DOHH2 (cell line): Measurements from ENCODE around the gene KRT5.

Experiments
- H3F3A ChIP-seq: fragments of 200-600 bp; sonication (generic), shearing (Covaris generic); 2 replicates; pipeline ENCODE4 v1.6.0; 2016; ENCODE audit warnings: antibody characterized with exemption, mild to moderate bottlenecking; ENCODE audit not compliant: control insufficient read depth, insufficient read depth
- H3K27ac ChIP-seq: fragments of 200-600 bp; sonication (generic); 2 replicates; pipeline ENCODE4 v1.5.1; 2014; ENCODE audit warnings: low read depth, mild to moderate bottlenecking, low read length, moderate library complexity
- H3K27me3 ChIP-seq: fragments of 200-600 bp; sonication (generic); 2 replicates; pipeline ENCODE4 v1.6.1; 2014; ENCODE audit warnings: mild to moderate bottlenecking, low read length, mixed read lengths; ENCODE audit not compliant: control insufficient read depth
- H3K36me3 ChIP-seq: fragments of 200-600 bp; sonication (generic); 2 replicates; pipeline ENCODE4 v1.6.1; 2014; ENCODE audit warnings: mild to moderate bottlenecking, low read length, moderate library complexity, mixed read lengths; ENCODE audit not compliant: control insufficient read depth
- H3K4me1 ChIP-seq: fragments of 200-600 bp; sonication (generic); 2 replicates; pipeline ENCODE4 v1.6.1; 2014; ENCODE audit warnings: mild to moderate bottlenecking, low read length, mixed read lengths; ENCODE audit not compliant: control insufficient read depth
- H3K4me2 ChIP-seq: fragments of 200-600 bp; sonication (generic); 2 replicates; pipeline ENCODE4 v1.6.0; 2014; ENCODE audit warnings: mild to moderate bottlenecking, low read length, moderate library complexity
- H3K4me3 ChIP-seq: fragments of 200-600 bp; sonication (generic); 2 replicates; pipeline ENCODE4 v1.5.1; 2014; ENCODE audit warnings: mild to moderate bottlenecking, low read length, mixed read lengths
- H3K79me2 ChIP-seq: fragments of 200-600 bp; sonication (generic); 2 replicates; pipeline ENCODE4 v1.6.1; 2014; ENCODE audit warnings: mild to moderate bottlenecking, low read length, mixed read lengths; ENCODE audit not compliant: control insufficient read depth
- H3K9me2 ChIP-seq: fragments of 200-600 bp; sonication (generic); replicated peaks from 2 replicates; pipeline ENCODE4 v1.6.1; 2014; ENCODE audit warnings: mild to moderate bottlenecking, low read length, mixed read lengths; ENCODE audit not compliant: control insufficient read depth
- H3K9me3 ChIP-seq: fragments of 200-600 bp; sonication (generic); 2 replicates; pipeline ENCODE4 v1.6.1; 2014; ENCODE audit warnings: antibody characterized with exemption, low read length, mixed read lengths; ENCODE audit not compliant: control insufficient read depth, insufficient read depth
- H4K20me1 ChIP-seq: fragments of 200-600 bp; sonication (generic); 2 replicates; pipeline ENCODE4 v1.6.0; 2014; ENCODE audit warnings: low read depth, mild to moderate bottlenecking, antibody characterized with exemption, low read length, moderate library complexity; ENCODE audit not compliant: control insufficient read depth, insufficient read depth
- CTCF ChIP-seq: fragments of 200-600 bp; sonication (generic); IDR thresholded peaks from one replicate; pipeline ENCODE4 v1.5.1; 2014; ENCODE audit warnings: antibody characterized with exemption, mild to moderate bottlenecking, low read depth, low read length; ENCODE audit not compliant: poor library complexity, severe bottlenecking
- EZH2phosphoT487 ChIP-seq: fragments of 200-600 bp; sonication (generic); IDR thresholded peaks from 2 replicates; pipeline ENCODE4 v1.6.1; 2017; ENCODE audit warnings: borderline replicate concordance, mild to moderate bottlenecking, antibody characterized with exemption, low read length, moderate library complexity, mixed read lengths

Gene KRT5

GRCh38 chr12:52529846-52530245, 9.7 kb upstream of the KRT5 start:
- no peaks in the 10 kb centered on the region for H3K79me2 ChIP-seq
- H3K27ac ChIP-seq, result no peak overlapping the region
- no peak overlapping the region for H3K4me2 ChIP-seq
- H3K4me3 ChIP-seq, result no peak overlapping the region
- H3K36me3 ChIP-seq, result no peaks in the 10 kb centered on the region
- no peaks in the 10 kb centered on the region for H3K9me3 ChIP-seq
- no peaks in the 10 kb centered on the region for H4K20me1 ChIP-seq
- H3K27me3 ChIP-seq, result no peaks in the 10 kb centered on the region
- TF ChIP-seq CTCF (no peak), EZH2phosphoT487 (no peak)
- no peaks in the 10 kb centered on the region for H3F3A ChIP-seq
- no peaks in the 10 kb centered on the region for H3K4me1 ChIP-seq
- no peaks in the 10 kb centered on the region for H3K9me2 ChIP-seq

GRCh38 chr12:52529417-52529816, 9.2 kb upstream of the KRT5 start:
- TF ChIP-seq CTCF, result no peak
- TF ChIP-seq EZH2phosphoT487, result no peak
- Histone ChIP-seq H3K79me2 (no peaks in the 10 kb centered on the region), H3K27me3 (no peaks in the 10 kb centered on the region)

GRCh38 chr12:52528641-52529143, 8.5 kb upstream of the KRT5 start:
- Histone ChIP-seq H3K4me2 (no peak overlapping the region), H3K4me1 (no peaks in the 10 kb centered on the region), H3K4me3 (no peak overlapping the region), H3K36me3 (no peaks in the 10 kb centered on the region), H3K27ac (no peak overlapping the region), H4K20me1 (no peaks in the 10 kb centered on the region), H3K27me3 (no peaks in the 10 kb centered on the region), H3K9me3 (no peaks in the 10 kb centered on the region), H3K79me2 (no peaks in the 10 kb centered on the region), H3F3A (no peaks in the 10 kb centered on the region), H3K9me2 (no peaks in the 10 kb centered on the region)
- TF ChIP-seq CTCF (no peak), EZH2phosphoT487 (no peak)

More at GRCh38 chr12:52529417-52529816, 9.2 kb upstream of the KRT5 start:
- no peaks in the 10 kb centered on the region for H3F3A ChIP-seq
- H3K9me3 ChIP-seq, result no peaks in the 10 kb centered on the region
- H3K9me2 ChIP-seq, result no peaks in the 10 kb centered on the region
- no peaks in the 10 kb centered on the region for H3K4me1 ChIP-seq
- no peaks in the 10 kb centered on the region for H3K36me3 ChIP-seq
- no peaks in the 10 kb centered on the region for H4K20me1 ChIP-seq
- H3K27ac ChIP-seq, result no peak overlapping the region
- no peak overlapping the region for H3K4me3 ChIP-seq
- H3K4me2 ChIP-seq, result no peak overlapping the region
